Measurements from ENCODE around the gene PRPF19.

- no peak for TF ChIP-seq POLR2A (IDR thresholded peaks at IDR 0.05)
- no peak for TF ChIP-seq CTCF (IDR thresholded peaks at IDR 0.05)
These were observed 36.9 kb downstream of the PRPF19 start for GRCh38 chr11:60869451-60869825.
